WTC11 (cell line): Measurements from ENCODE around the gene PBX4. TPM values are rescaled to one million over a fixed set of nuclear protein-coding genes. Genes with fewer than 3 reads are reported as not detected.

Source experiments
- ATAC-seq: fragments of 200-7000 bp; cut with Tn5 transposase; 2 replicates; pipeline ENCODE4 v1.10.0; 2021; ENCODE audit warnings: mild to moderate bottlenecking, moderate library complexity
- CTCF ChIA-PET: fragments of 300-600 bp; sonication (Branson Sonifier 250); formaldehyde crosslinking; loops from one replicate; lab custom pipeline; 2021; ENCODE audit warnings: antibody characterized with exemption; lab: Charles Lee
- POLR2A ChIA-PET: fragments of 350-600 bp; sonication (Branson Sonifier 250); formaldehyde crosslinking; loops from one replicate; lab custom pipeline; 2021; ENCODE audit warnings: antibody characterized with exemption; lab: Charles Lee
- DNase-seq: peaks from one replicate; pipeline ENCODE4 v3.0.0; 2021; ENCODE audit warnings: low spot score
- H3K27ac Mint-ChIP-seq: 2 replicates; pipeline ENCODE4 v1.8.0; 2021; ENCODE audit warnings: mixed read lengths
- H3K27me3 Mint-ChIP-seq: 2 replicates; pipeline ENCODE4 v1.8.0; 2021; ENCODE audit warnings: low read depth, mild to moderate bottlenecking, moderate library complexity, mixed read lengths
- H3K36me3 Mint-ChIP-seq: 2 replicates; pipeline ENCODE4 v1.8.0; 2021; ENCODE audit warnings: mixed read lengths
- H3K4me1 Mint-ChIP-seq: 2 replicates; pipeline ENCODE4 v1.8.0; 2022; ENCODE audit warnings: mixed read lengths
- H3K4me3 Mint-ChIP-seq: 2 replicates; pipeline ENCODE4 v1.8.0; 2021; ENCODE audit warnings: mild to moderate bottlenecking, moderate library complexity, mixed read lengths
- H3K9me3 Mint-ChIP-seq: 2 replicates; pipeline ENCODE4 v1.8.0; 2021; ENCODE audit warnings: mixed read lengths
- FOXJ3 ChIP-seq: sonication (generic); formaldehyde crosslinking; IDR thresholded peaks from 2 replicates; pipeline ENCODE4 v1.9.0; 2021; ENCODE audit warnings: missing genetic modification reagents, mild to moderate bottlenecking, borderline replicate concordance
- FOXK1 ChIP-seq: sonication (generic); formaldehyde crosslinking; IDR thresholded peaks from 2 replicates; pipeline ENCODE4 v1.8.0; 2022; ENCODE audit warnings: mild to moderate bottlenecking, moderate library complexity, missing genetic modification reagents
- GABPB1 ChIP-seq: sonication (generic); formaldehyde crosslinking; IDR thresholded peaks from 2 replicates; pipeline ENCODE4 v1.8.1; 2023; ENCODE audit warnings: mild to moderate bottlenecking, missing genetic modification reagents
- JAZF1 ChIP-seq: fragments of 250-450 bp; sonication (Bioruptor Pico); IDR thresholded peaks from 2 replicates; pipeline ENCODE4 v1.9.0; 2021; ENCODE audit warnings: moderate library complexity, mild to moderate bottlenecking, inconsistent platforms
- MXD4 ChIP-seq: fragments of 250-450 bp; sonication (Bioruptor Pico); IDR thresholded peaks from 2 replicates; pipeline ENCODE4 v1.8.0; 2021; ENCODE audit warnings: mild to moderate bottlenecking, moderate library complexity, borderline replicate concordance
- NFE2L1 ChIP-seq: sonication (generic); formaldehyde crosslinking; IDR thresholded peaks from 2 replicates; pipeline ENCODE4 v1.8.1; 2023; ENCODE audit warnings: missing genetic modification reagents
- NR2C2 ChIP-seq: sonication (generic); formaldehyde crosslinking; IDR thresholded peaks from 2 replicates; pipeline ENCODE4 v1.8.0; 2022; ENCODE audit warnings: mild to moderate bottlenecking, missing genetic modification reagents
- NR3C1 ChIP-seq: sonication (generic); formaldehyde crosslinking; conservative IDR thresholded peaks from 2 replicates; pipeline ENCODE4 v1.8.1; 2023; ENCODE audit warnings: low read depth, mild to moderate bottlenecking, missing genetic modification reagents
- OVOL2 ChIP-seq: fragments of 250-450 bp; sonication (Bioruptor Pico); IDR thresholded peaks from 2 replicates; pipeline ENCODE4 v1.9.0; 2021; ENCODE audit warnings: mild to moderate bottlenecking, borderline replicate concordance
- SMAD3 ChIP-seq: sonication (generic); formaldehyde crosslinking; IDR thresholded peaks from 2 replicates; pipeline ENCODE4 v1.8.0; 2022; ENCODE audit warnings: missing genetic modification reagents, mild to moderate bottlenecking, borderline replicate concordance
- SP1 ChIP-seq: sonication (generic); formaldehyde crosslinking; conservative IDR thresholded peaks from 2 replicates; pipeline ENCODE4 v1.8.1; 2022; ENCODE audit warnings: missing genetic modification reagents
- ZNF416 ChIP-seq: fragments of 250-450 bp; sonication (Bioruptor Pico); IDR thresholded peaks from 2 replicates; pipeline ENCODE4 v1.9.0; 2021; ENCODE audit warnings: mild to moderate bottlenecking, inconsistent platforms
- total RNA-seq: library from RNA; stranded (reverse); gene quantifications from 3 replicates; pipeline ENCODE4 v1.2.3, GENCODE V29; 2021
- TF ChIP-seq, protein P1 (sequence below): fragments of 200-600 bp; IDR thresholded peaks from 2 replicates; pipeline ENCODE4 v1.8.0; 2022; ENCODE audit warnings: antibody characterized with exemption
- TF ChIP-seq, protein P2 (sequence below): sonication (generic); formaldehyde crosslinking; IDR thresholded peaks from 2 replicates; pipeline ENCODE4 v1.8.0; 2022; ENCODE audit warnings: mild to moderate bottlenecking, missing genetic modification reagents
- TF ChIP-seq, protein P3 (sequence below): sonication (generic); formaldehyde crosslinking; IDR thresholded peaks from 2 replicates; pipeline ENCODE4 v1.8.1; 2022; ENCODE audit warnings: missing genetic modification reagents, borderline replicate concordance
- TF ChIP-seq, protein P4 (sequence below): sonication (generic); formaldehyde crosslinking; IDR thresholded peaks from 2 replicates; pipeline ENCODE4 v1.8.1; 2022; ENCODE audit warnings: mild to moderate bottlenecking, moderate library complexity, missing genetic modification reagents
- TF ChIP-seq, protein P5 (sequence below): sonication (generic); formaldehyde crosslinking; IDR thresholded peaks from 2 replicates; pipeline ENCODE4 v1.8.0; 2022; ENCODE audit warnings: mild to moderate bottlenecking, missing genetic modification reagents
- TF ChIP-seq, protein P6 (sequence below): fragments of 250-450 bp; sonication (Bioruptor Pico); IDR thresholded peaks from 2 replicates; pipeline ENCODE4 v1.9.0; 2021; ENCODE audit warnings: mild to moderate bottlenecking
- TF ChIP-seq, protein P7 (sequence below): sonication (generic); formaldehyde crosslinking; IDR thresholded peaks from 2 replicates; pipeline ENCODE4 v1.8.0; 2023; ENCODE audit warnings: mild to moderate bottlenecking, missing genetic modification reagents

The PBX4 gene
- total RNA-seq, 1 experiment from 2014 or later, result 3.2 TPM

DNA sequence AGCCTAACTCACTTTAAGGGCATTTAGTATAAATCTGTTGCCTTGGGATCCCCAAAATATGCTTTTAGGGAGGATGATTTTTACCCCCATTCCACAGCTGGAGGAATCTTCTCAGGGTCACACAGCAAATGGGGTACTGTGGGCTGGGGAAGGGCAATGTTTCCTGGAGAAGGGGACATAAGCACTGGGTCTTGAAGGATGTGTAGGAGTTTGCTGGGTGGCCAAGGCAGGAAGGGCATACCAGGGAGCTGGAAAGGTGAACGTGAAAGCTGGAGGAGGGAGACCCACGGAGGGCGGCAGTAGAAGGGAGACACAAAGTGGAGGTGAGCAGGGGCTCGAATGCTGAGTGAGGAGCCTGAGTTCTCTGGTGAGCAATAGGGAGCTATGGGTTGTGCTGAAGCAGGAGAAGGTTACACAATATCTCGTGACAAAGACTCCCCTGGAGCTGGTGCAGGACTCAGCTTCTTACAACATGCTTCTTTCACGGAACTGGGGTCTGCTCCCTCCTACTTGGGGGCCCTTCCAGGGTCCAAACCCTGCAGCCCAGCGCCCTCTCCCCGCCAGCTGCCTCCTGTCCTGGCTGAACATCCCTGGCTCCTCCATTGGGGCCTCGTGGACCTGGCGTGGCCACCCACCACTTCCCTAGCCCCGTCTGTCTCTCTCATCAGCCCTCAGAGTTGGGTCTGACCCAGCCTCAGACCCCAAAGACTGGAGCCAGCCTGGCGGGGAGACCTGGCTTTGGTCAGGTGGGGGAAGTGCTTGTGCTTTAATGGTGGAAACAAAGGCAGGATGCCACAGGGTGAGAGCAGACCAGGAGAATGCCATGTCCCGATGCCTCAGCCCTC lies 69.3 kb downstream of the PBX4 start:
- ChIA-PET POLR2A (no interaction called here), CTCF (interaction anchor here (9.9 kb wide), 1 partner anchor 15 kb away, joined by 408 read pairs; the partner anchor contains the start of genes CILP2 and YJEFN3)
- H3K4me1 Mint-ChIP-seq, result no peaks in the 10 kb centered on the region

More for the DNA sequence above, 69.3 kb downstream of the PBX4 start:
- no peaks in the 10 kb centered on the region for H3K27me3 Mint-ChIP-seq
- no peak overlapping the region for H3K27ac Mint-ChIP-seq
- H3K4me3 Mint-ChIP-seq, result no peak overlapping the region
- no peak for ATAC-seq
- H3K36me3 Mint-ChIP-seq, result no peaks in the 10 kb centered on the region
- DNase-seq, result no peak
- H3K9me3 Mint-ChIP-seq, result no peaks in the 10 kb centered on the region
- TF ChIP-seq ZNF416 (CRISPR knock-in tag) (no peak), MXD4 (CRISPR knock-in tag) (no peak), FOXK1 (CRISPR knock-in tag) (no peak), OVOL2 (CRISPR knock-in tag) (no peak), NFE2L1 (CRISPR knock-in tag) (no peak), SMAD3 (CRISPR knock-in tag) (no peak), FOXJ3 (CRISPR knock-in tag) (no peak), GABPB1 (CRISPR knock-in tag) (no peak), NR2C2 (CRISPR knock-in tag) (no peak), NR3C1 (CRISPR knock-in tag) (no peak), SP1 (CRISPR knock-in tag) (no peak), JAZF1 (CRISPR knock-in tag) (no peak)
- TF ChIP-seq, protein P1, sequence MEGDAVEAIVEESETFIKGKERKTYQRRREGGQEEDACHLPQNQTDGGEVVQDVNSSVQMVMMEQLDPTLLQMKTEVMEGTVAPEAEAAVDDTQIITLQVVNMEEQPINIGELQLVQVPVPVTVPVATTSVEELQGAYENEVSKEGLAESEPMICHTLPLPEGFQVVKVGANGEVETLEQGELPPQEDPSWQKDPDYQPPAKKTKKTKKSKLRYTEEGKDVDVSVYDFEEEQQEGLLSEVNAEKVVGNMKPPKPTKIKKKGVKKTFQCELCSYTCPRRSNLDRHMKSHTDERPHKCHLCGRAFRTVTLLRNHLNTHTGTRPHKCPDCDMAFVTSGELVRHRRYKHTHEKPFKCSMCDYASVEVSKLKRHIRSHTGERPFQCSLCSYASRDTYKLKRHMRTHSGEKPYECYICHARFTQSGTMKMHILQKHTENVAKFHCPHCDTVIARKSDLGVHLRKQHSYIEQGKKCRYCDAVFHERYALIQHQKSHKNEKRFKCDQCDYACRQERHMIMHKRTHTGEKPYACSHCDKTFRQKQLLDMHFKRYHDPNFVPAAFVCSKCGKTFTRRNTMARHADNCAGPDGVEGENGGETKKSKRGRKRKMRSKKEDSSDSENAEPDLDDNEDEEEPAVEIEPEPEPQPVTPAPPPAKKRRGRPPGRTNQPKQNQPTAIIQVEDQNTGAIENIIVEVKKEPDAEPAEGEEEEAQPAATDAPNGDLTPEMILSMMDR, result no peak
- TF ChIP-seq, protein P2, sequence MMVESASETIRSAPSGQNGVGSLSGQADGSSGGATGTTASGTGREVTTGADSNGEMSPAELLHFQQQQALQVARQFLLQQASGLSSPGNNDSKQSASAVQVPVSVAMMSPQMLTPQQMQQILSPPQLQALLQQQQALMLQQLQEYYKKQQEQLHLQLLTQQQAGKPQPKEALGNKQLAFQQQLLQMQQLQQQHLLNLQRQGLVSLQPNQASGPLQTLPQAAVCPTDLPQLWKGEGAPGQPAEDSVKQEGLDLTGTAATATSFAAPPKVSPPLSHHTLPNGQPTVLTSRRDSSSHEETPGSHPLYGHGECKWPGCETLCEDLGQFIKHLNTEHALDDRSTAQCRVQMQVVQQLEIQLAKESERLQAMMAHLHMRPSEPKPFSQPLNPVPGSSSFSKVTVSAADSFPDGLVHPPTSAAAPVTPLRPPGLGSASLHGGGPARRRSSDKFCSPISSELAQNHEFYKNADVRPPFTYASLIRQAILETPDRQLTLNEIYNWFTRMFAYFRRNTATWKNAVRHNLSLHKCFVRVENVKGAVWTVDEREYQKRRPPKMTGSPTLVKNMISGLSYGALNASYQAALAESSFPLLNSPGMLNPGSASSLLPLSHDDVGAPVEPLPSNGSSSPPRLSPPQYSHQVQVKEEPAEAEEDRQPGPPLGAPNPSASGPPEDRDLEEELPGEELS, result no peak
- TF ChIP-seq, protein P3, sequence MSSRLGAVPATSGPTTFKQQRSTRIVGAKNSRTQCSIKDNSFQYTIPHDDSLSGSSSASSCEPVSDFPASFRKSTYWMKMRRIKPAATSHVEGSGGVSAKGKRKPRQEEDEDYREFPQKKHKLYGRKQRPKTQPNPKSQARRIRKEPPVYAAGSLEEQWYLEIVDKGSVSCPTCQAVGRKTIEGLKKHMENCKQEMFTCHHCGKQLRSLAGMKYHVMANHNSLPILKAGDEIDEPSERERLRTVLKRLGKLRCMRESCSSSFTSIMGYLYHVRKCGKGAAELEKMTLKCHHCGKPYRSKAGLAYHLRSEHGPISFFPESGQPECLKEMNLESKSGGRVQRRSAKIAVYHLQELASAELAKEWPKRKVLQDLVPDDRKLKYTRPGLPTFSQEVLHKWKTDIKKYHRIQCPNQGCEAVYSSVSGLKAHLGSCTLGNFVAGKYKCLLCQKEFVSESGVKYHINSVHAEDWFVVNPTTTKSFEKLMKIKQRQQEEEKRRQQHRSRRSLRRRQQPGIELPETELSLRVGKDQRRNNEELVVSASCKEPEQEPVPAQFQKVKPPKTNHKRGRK, result no peak
- TF ChIP-seq, protein P4, sequence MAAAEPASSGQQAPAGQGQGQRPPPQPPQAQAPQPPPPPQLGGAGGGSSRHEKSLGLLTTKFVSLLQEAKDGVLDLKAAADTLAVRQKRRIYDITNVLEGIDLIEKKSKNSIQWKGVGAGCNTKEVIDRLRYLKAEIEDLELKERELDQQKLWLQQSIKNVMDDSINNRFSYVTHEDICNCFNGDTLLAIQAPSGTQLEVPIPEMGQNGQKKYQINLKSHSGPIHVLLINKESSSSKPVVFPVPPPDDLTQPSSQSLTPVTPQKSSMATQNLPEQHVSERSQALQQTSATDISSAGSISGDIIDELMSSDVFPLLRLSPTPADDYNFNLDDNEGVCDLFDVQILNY (CRISPR knock-in tag), result no peak
- TF ChIP-seq, protein P5, sequence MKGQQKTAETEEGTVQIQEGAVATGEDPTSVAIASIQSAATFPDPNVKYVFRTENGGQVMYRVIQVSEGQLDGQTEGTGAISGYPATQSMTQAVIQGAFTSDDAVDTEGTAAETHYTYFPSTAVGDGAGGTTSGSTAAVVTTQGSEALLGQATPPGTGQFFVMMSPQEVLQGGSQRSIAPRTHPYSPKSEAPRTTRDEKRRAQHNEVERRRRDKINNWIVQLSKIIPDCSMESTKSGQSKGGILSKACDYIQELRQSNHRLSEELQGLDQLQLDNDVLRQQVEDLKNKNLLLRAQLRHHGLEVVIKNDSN (CRISPR knock-in tag), result no peak
- TF ChIP-seq, protein P6, sequence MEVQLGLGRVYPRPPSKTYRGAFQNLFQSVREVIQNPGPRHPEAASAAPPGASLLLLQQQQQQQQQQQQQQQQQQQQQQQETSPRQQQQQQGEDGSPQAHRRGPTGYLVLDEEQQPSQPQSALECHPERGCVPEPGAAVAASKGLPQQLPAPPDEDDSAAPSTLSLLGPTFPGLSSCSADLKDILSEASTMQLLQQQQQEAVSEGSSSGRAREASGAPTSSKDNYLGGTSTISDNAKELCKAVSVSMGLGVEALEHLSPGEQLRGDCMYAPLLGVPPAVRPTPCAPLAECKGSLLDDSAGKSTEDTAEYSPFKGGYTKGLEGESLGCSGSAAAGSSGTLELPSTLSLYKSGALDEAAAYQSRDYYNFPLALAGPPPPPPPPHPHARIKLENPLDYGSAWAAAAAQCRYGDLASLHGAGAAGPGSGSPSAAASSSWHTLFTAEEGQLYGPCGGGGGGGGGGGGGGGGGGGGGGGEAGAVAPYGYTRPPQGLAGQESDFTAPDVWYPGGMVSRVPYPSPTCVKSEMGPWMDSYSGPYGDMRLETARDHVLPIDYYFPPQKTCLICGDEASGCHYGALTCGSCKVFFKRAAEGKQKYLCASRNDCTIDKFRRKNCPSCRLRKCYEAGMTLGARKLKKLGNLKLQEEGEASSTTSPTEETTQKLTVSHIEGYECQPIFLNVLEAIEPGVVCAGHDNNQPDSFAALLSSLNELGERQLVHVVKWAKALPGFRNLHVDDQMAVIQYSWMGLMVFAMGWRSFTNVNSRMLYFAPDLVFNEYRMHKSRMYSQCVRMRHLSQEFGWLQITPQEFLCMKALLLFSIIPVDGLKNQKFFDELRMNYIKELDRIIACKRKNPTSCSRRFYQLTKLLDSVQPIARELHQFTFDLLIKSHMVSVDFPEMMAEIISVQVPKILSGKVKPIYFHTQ (CRISPR knock-in tag), result no peak
- TF ChIP-seq, protein P7, sequence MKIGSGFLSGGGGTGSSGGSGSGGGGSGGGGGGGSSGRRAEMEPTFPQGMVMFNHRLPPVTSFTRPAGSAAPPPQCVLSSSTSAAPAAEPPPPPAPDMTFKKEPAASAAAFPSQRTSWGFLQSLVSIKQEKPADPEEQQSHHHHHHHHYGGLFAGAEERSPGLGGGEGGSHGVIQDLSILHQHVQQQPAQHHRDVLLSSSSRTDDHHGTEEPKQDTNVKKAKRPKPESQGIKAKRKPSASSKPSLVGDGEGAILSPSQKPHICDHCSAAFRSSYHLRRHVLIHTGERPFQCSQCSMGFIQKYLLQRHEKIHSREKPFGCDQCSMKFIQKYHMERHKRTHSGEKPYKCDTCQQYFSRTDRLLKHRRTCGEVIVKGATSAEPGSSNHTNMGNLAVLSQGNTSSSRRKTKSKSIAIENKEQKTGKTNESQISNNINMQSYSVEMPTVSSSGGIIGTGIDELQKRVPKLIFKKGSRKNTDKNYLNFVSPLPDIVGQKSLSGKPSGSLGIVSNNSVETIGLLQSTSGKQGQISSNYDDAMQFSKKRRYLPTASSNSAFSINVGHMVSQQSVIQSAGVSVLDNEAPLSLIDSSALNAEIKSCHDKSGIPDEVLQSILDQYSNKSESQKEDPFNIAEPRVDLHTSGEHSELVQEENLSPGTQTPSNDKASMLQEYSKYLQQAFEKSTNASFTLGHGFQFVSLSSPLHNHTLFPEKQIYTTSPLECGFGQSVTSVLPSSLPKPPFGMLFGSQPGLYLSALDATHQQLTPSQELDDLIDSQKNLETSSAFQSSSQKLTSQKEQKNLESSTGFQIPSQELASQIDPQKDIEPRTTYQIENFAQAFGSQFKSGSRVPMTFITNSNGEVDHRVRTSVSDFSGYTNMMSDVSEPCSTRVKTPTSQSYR (CRISPR knock-in tag), result no peak
